T follicular helper cell (primary cell): Measurements from ENCODE around the gene RICTOR.
A peak's percentile ranks its signal among the peaks of the same experiment; 100 is the strongest.

Experiments used
- DNase-seq: peaks from one replicate; pipeline ENCODE4 v3.0.0-alpha.2; 2020; ENCODE audit warnings: low read depth

The RICTOR gene

GRCh38 chr5:39092581-39093351, 18.6 kb upstream of the RICTOR start:
- DNase-seq = no peak

- no peak for DNase-seq
Observed at GRCh38 chr5:39091940-39092580, 17.9 kb upstream of the RICTOR start.

GRCh38 chr5:39083968-39084367, 9.8 kb upstream of the RICTOR start:
- DNase-seq = no peak

- DNase-seq = no peak
Observed at GRCh38 chr5:39082995-39083394, 8.8 kb upstream of the RICTOR start.

- DNase-seq = no peak
Observed at GRCh38 chr5:39080597-39081204, 6.5 kb upstream of the RICTOR start.

GRCh38 chr5:39080168-39080567, 6.0 kb upstream of the RICTOR start:
- DNase-seq = no peak

GRCh38 chr5:39079147-39079546, 4.9 kb upstream of the RICTOR start:
- DNase-seq = no peak

GRCh38 chr5:39076757-39077728, 2.8 kb upstream of the RICTOR start:
- DNase-seq = no peak

- no peak for DNase-seq
Observed at GRCh38 chr5:39076101-39076756, 2.0 kb upstream of the RICTOR start.

GRCh38 chr5:39073767-39074016, 507 bp downstream of the RICTOR start:
- no peak for DNase-seq

- DNase-seq = peak; percentile 39
Observed at GRCh38 chr5:39072925-39073766, 1.1 kb downstream of the RICTOR start.

- no peak for DNase-seq
Observed at GRCh38 chr5:39068099-39068498, 6.1 kb downstream of the RICTOR start.

GRCh38 chr5:39064450-39064849, 9.7 kb downstream of the RICTOR start:
- no peak for DNase-seq

- DNase-seq = no peak
Observed at GRCh38 chr5:39063037-39063436, 11.2 kb downstream of the RICTOR start.

- no peak for DNase-seq
Observed at GRCh38 chr5:39062530-39062929, 11.7 kb downstream of the RICTOR start.

- DNase-seq = no peak
Observed at GRCh38 chr5:39062104-39062503, 12.1 kb downstream of the RICTOR start.

GRCh38 chr5:39059064-39059463, 15.1 kb downstream of the RICTOR start:
- no peak for DNase-seq

GRCh38 chr5:39058178-39058921, 15.8 kb downstream of the RICTOR start:
- no peak for DNase-seq

GRCh38 chr5:39057734-39058133, 16.5 kb downstream of the RICTOR start:
- no peak for DNase-seq

- DNase-seq = no peak
Observed at GRCh38 chr5:39055768-39056398, 18.3 kb downstream of the RICTOR start.
